Measurements from ENCODE around the gene RNF157. TPM values are rescaled to one million over a fixed set of nuclear protein-coding genes. Genes with fewer than 3 reads are reported as not detected.

Gene RNF157
- total and polyA plus RNA-seq, 8 donors = 0.79 to 11.1 (median 8.2) TPM

DNA sequence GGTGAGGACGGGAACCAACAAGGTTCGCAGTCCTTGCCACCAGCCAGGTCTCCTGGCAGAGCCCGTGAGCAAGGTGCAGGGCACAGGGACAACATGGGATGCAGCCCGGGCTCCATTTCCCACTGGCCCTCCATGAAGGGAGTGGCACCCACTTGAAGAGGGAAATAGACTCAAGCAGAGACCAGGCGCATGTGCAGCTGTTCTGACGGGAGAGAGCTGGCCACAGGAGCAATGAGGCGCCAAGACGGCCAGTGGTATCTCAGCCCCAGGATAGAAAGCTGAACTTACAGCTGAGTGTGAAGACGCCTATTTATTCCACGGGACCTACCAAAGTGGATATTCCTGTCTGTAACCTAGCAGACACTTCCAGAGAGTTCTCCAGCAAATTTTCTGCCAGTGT, 91.1 kb downstream of the RNF157 start:
- intact Hi-C loops (cut with DNase I) = no loop called here
- no peaks in the 10 kb centered on the region for H3K36me3 ChIP-seq
- peak; percentile 11 for ATAC-seq
- no peak overlapping the region for H3K27ac ChIP-seq
- H3K4me1 ChIP-seq = peaks cover 0 to 30% of the 10 kb centered on the region in 2 donors
- H3K9me3 ChIP-seq = no peaks in the 10 kb centered on the region
- TF ChIP-seq, protein P1, sequence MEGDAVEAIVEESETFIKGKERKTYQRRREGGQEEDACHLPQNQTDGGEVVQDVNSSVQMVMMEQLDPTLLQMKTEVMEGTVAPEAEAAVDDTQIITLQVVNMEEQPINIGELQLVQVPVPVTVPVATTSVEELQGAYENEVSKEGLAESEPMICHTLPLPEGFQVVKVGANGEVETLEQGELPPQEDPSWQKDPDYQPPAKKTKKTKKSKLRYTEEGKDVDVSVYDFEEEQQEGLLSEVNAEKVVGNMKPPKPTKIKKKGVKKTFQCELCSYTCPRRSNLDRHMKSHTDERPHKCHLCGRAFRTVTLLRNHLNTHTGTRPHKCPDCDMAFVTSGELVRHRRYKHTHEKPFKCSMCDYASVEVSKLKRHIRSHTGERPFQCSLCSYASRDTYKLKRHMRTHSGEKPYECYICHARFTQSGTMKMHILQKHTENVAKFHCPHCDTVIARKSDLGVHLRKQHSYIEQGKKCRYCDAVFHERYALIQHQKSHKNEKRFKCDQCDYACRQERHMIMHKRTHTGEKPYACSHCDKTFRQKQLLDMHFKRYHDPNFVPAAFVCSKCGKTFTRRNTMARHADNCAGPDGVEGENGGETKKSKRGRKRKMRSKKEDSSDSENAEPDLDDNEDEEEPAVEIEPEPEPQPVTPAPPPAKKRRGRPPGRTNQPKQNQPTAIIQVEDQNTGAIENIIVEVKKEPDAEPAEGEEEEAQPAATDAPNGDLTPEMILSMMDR (IDR thresholded peaks at IDR 0.05) = no peak
- no peak for DNase-seq
- H3K4me3 ChIP-seq = no peak overlapping the region
- no peaks in the 10 kb centered on the region for H3K27me3 ChIP-seq

DNA sequence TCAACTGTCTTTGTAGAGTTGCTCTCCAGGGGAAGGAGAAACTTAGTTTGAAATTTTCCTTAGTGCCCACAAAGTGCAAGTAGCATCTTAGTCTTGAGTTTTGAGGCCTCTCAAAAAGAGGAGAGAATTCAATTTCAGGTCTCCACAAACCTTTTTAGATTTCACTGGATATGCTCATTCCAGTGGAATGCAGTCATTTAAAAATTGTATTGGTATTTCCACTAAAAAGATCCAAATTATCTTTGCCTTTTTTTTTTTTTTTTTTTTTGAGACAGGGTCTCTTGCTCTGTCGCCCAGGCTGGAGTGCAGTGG, 92.3 kb downstream of the RNF157 start:
- H3K4me1 ChIP-seq = peaks cover 0 to 42% of the 10 kb centered on the region in 2 donors
- TF ChIP-seq, protein P1 (IDR thresholded peaks at IDR 0.05) = peak in 1 of 2 donors; percentile 1
- ATAC-seq (no peak), DNase-seq (no peak)
- H3K36me3 ChIP-seq = no peaks in the 10 kb centered on the region
- no peaks in the 10 kb centered on the region for H3K27me3 ChIP-seq
- intact Hi-C loops (cut with DNase I) = no loop called here
- H3K4me3 ChIP-seq = no peak overlapping the region
- no peak overlapping the region for H3K27ac ChIP-seq
- no peaks in the 10 kb centered on the region for H3K9me3 ChIP-seq

DNA sequence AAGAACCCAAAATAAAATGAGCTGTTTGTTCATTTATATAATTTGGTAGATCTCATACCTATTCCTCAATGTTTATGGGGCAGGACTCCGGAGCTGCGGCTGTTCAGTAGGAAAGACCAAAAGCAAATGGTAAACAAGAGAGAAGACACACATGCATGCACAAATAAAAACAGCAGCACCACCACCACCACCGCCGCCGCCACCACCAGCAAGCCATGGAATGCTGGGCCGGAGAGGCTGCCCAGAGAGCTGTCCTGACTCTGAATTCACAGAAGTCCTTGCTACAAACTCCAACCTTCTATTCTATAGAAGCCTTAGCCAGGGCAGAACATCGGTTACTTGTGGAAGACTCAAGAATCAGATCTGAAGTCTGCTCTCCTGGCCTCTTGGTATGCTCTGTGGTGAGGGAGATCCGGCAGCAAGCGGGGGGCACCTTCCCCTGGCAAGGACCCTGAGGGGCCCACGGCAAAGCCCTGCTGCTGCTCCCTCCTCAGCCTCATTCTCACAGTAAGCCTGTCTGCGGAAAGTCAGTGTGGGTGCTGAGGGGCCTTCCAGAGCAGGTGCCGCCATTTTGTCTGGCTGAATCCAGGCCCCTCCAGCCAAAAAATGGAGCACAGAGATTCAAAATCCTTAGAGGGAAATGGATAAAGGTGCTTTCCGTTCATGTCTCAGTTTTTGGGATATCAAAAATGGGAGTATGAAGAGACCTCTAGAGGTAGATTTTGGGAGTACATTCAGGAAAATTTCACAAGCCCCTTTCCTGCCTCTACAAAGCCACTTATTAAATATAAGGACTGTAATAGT, 92.9 kb downstream of the RNF157 start:
- ATAC-seq = peak; percentile 66
- TF ChIP-seq, protein P1 (IDR thresholded peaks at IDR 0.05) = peak; percentile 39 to 45
- Histone ChIP-seq H3K27ac (no peak overlapping the region), H3K36me3 (no peaks in the 10 kb centered on the region), H3K4me3 (no peak overlapping the region), H3K27me3 (no peaks in the 10 kb centered on the region), H3K9me3 (no peaks in the 10 kb centered on the region), H3K4me1 (peaks cover 0 to 42% of the 10 kb centered on the region in 2 donors)
- peak in 1 of 4 donors; percentile 30 for DNase-seq
- intact Hi-C loops (cut with DNase I) = no loop called here

DNA sequence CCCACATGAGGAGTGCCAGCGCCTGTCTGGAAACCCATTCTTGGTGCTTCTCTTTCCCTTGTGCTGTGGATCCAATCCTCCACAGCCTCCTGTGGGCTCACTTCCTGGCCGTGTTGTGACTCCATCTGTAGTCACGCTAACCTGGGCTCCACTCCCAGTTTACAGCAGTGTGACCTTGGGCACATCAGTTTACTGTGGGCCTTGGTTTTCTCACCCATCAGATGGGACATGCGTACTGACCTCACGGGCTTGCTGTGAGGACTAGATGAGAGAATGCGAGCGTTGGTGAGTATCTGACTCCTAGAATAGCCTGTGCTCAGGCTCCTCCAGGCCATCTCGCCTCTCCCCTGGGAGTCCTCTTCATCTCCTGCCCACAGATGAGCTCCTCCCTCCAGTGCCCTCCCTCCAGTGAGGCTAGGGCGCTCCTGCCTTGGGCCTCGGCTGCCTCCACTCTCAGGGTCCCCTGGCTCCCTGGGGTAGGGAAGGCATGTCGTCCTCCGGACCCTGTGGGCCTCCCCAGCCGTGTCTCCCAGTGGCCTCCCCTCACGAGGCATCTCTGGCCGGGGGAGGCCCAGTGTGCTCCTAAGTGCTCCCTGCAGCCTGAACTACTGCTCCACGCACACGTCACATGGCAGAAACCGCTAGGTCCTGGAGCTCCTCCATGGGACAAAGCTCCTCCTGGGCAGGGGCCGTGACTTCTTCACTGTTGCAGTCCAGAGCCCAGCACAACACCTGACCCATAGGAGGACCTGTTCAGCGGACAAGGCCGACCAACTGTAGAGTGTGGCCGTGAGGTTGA, 94.0 kb downstream of the RNF157 start:
- peak in 1 of 4 donors; percentile 54 for DNase-seq
- Histone ChIP-seq H3K9me3 (no peaks in the 10 kb centered on the region), H3K4me1 (peaks cover 5 to 49% of the 10 kb centered on the region in 2 donors), H3K36me3 (no peaks in the 10 kb centered on the region), H3K4me3 (no peak overlapping the region), H3K27me3 (peaks cover 0 to 10% of the 10 kb centered on the region in 2 donors), H3K27ac (peak overlapping the region in 1 of 2 donors; percentile 73)
- no peak for ATAC-seq
- intact Hi-C loops (cut with DNase I) = no loop called here
- TF ChIP-seq, protein P1 (IDR thresholded peaks at IDR 0.05) = no peak
